ENCODE data around the gene HIVEP3.

HIVEP3 gene

GRCh38 chr1:41713141-41713540 is 205.6 kb downstream of the HIVEP3 start:
- H3K4me1 ChIP-seq = no peaks in the 10 kb centered on the region
- H3K27me3 ChIP-seq (ENCODE audit: control insufficient read depth, insufficient read depth, low read length) = no peaks in the 10 kb centered on the region
- H3K36me3 ChIP-seq (ENCODE audit: control insufficient read depth, insufficient read depth, low read length) = no peaks in the 10 kb centered on the region
- no peak overlapping the region for H2AFZ ChIP-seq
- H3K9me3 ChIP-seq (ENCODE audit: control insufficient read depth, low read length) = no peaks in the 10 kb centered on the region
- H3K4me3 ChIP-seq (ENCODE audit: low read depth, low read length) = no peak overlapping the region
- H3K27ac ChIP-seq = no peak overlapping the region
- no peak overlapping the region for H3K4me2 ChIP-seq (ENCODE audit: low read length)
- no peaks in the 10 kb centered on the region for H3K79me2 ChIP-seq
- no peak for TF ChIP-seq CTCF (IDR thresholded peaks at IDR 0.05)
- H3K9ac ChIP-seq = no peak overlapping the region

- no peak for TF ChIP-seq CTCF (IDR thresholded peaks at IDR 0.05)
- H3K4me1 ChIP-seq = no peaks in the 10 kb centered on the region
- no peak overlapping the region for H3K9ac ChIP-seq
- H3K4me3 ChIP-seq (ENCODE audit: low read depth, low read length) = no peak overlapping the region
- H3K27me3 ChIP-seq (ENCODE audit: control insufficient read depth, insufficient read depth, low read length) = no peaks in the 10 kb centered on the region
- H3K79me2 ChIP-seq = no peaks in the 10 kb centered on the region
- H3K9me3 ChIP-seq (ENCODE audit: control insufficient read depth, low read length) = no peaks in the 10 kb centered on the region
- H3K36me3 ChIP-seq (ENCODE audit: control insufficient read depth, insufficient read depth, low read length) = no peaks in the 10 kb centered on the region
- H3K4me2 ChIP-seq (ENCODE audit: low read length) = no peak overlapping the region
- no peak overlapping the region for H2AFZ ChIP-seq
- H3K27ac ChIP-seq = no peak overlapping the region
These were observed 206.0 kb downstream of the HIVEP3 start for GRCh38 chr1:41712695-41713094.

- H3K79me2 ChIP-seq = no peaks in the 10 kb centered on the region
- H3K4me1 ChIP-seq = no peaks in the 10 kb centered on the region
- no peak overlapping the region for H3K27ac ChIP-seq
These were observed 206.6 kb downstream of the HIVEP3 start for GRCh38 chr1:41712081-41712480.

GRCh38 chr1:41711581-41711980 is 207.1 kb downstream of the HIVEP3 start:
- Histone ChIP-seq H2AFZ (no peak overlapping the region), H3K4me1 (no peaks in the 10 kb centered on the region), H3K4me3 (ENCODE audit: low read depth, low read length) (no peak overlapping the region), H3K4me2 (ENCODE audit: low read length) (no peak overlapping the region), H3K9me3 (ENCODE audit: control insufficient read depth, low read length) (no peaks in the 10 kb centered on the region), H3K9ac (no peak overlapping the region), H3K36me3 (ENCODE audit: control insufficient read depth, insufficient read depth, low read length) (no peaks in the 10 kb centered on the region), H3K27me3 (ENCODE audit: control insufficient read depth, insufficient read depth, low read length) (no peaks in the 10 kb centered on the region), H3K79me2 (no peaks in the 10 kb centered on the region), H3K27ac (no peak overlapping the region)
- no peak for TF ChIP-seq CTCF (IDR thresholded peaks at IDR 0.05)

More at GRCh38 chr1:41712081-41712480, 206.6 kb downstream of the HIVEP3 start:
- H3K4me2 ChIP-seq (ENCODE audit: low read length) = no peak overlapping the region
- no peaks in the 10 kb centered on the region for H3K36me3 ChIP-seq (ENCODE audit: control insufficient read depth, insufficient read depth, low read length)
- H3K4me3 ChIP-seq (ENCODE audit: low read depth, low read length) = no peak overlapping the region
- no peak overlapping the region for H3K9ac ChIP-seq
- no peaks in the 10 kb centered on the region for H3K9me3 ChIP-seq (ENCODE audit: control insufficient read depth, low read length)
- no peaks in the 10 kb centered on the region for H3K27me3 ChIP-seq (ENCODE audit: control insufficient read depth, insufficient read depth, low read length)
- TF ChIP-seq CTCF (IDR thresholded peaks at IDR 0.05) = no peak
- no peak overlapping the region for H2AFZ ChIP-seq

- Histone ChIP-seq H3K4me1 (no peaks in the 10 kb centered on the region), H3K9ac (no peak overlapping the region), H3K27ac (no peak overlapping the region), H3K27me3 (ENCODE audit: control insufficient read depth, insufficient read depth, low read length) (no peaks in the 10 kb centered on the region), H3K36me3 (ENCODE audit: control insufficient read depth, insufficient read depth, low read length) (no peaks in the 10 kb centered on the region), H3K79me2 (no peaks in the 10 kb centered on the region), H2AFZ (no peak overlapping the region), H3K9me3 (ENCODE audit: control insufficient read depth, low read length) (no peaks in the 10 kb centered on the region), H3K4me2 (ENCODE audit: low read length) (no peak overlapping the region), H3K4me3 (ENCODE audit: low read depth, low read length) (no peak overlapping the region)
- TF ChIP-seq CTCF (IDR thresholded peaks at IDR 0.05) = no peak
These were observed 207.7 kb downstream of the HIVEP3 start for GRCh38 chr1:41710980-41711379.

All from parathyroid adenoma (tissue), 2 donors.